Right ventricle myocardium inferior (tissue), 1 donor: Measurements from ENCODE around the gene TMEM120B. TPM values are rescaled to one million over a fixed set of nuclear protein-coding genes. Genes with fewer than 3 reads are reported as not detected.

Source experiments
- ATAC-seq: fragments of 200-7000 bp; cut with Tn5 transposase; one replicate; pipeline ENCODE4 v1.9.1; 2020; ENCODE audit warnings: mild to moderate bottlenecking, moderate library complexity
- DNase-seq: peaks from one replicate; pipeline ENCODE4 v3.0.0; 2021; ENCODE audit errors: missing footprints
- intact Hi-C: fragments of 100-400 bp; cut with DNase I; formaldehyde crosslinking; loops from one replicate; pipeline ENCODE4 v1.11.0; 2022
- total RNA-seq: library from RNA; stranded (reverse); fragmentation: NEBNext Ultra II Directional; extraction: Animal tissue kit (Norgen Biotek cat#: 25700); gene quantifications from one replicate; pipeline ENCODE4 v1.2.1, GENCODE V29; 2021
- donor health status: DM: no; HTN: yes; CAD: no; lungs with severe emphysema.

TMEM120B gene
- total RNA-seq, 1 donor from 2014 or later: 10.3 TPM

DNA sequence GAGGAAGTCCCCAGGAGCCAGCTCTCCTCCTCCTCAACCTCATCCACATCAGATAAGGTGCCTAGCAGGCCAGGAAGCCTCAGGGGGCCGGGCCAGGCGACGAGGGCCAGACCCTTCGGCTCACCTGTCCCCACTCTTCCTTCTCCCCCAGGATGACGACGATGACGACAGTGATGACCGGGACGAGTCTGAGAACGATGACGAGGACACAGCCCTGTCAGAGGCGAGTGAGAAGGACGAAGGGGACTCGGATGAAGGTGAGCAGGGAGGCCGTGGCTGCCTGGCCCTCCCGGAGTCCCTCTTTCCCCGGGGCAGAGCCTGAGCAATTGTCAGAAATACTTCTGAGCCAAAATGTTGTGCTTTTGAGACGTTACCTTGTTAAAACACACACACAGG lies 105.1 kb downstream of the TMEM120B start:
- DNase-seq (no peak), ATAC-seq (no peak)
- intact Hi-C loops: no loop called here

- ATAC-seq (no peak), DNase-seq (no peak)
- intact Hi-C loops: no loop called here
Measured at GRCh38 chr12:121819212-121819949, 106.8 kb downstream of the TMEM120B start.

- ATAC-seq (no peak), DNase-seq (no peak)
- intact Hi-C loops: no loop called here
Measured at GRCh38 chr12:121820056-121820455, 107.5 kb downstream of the TMEM120B start.

DNA sequence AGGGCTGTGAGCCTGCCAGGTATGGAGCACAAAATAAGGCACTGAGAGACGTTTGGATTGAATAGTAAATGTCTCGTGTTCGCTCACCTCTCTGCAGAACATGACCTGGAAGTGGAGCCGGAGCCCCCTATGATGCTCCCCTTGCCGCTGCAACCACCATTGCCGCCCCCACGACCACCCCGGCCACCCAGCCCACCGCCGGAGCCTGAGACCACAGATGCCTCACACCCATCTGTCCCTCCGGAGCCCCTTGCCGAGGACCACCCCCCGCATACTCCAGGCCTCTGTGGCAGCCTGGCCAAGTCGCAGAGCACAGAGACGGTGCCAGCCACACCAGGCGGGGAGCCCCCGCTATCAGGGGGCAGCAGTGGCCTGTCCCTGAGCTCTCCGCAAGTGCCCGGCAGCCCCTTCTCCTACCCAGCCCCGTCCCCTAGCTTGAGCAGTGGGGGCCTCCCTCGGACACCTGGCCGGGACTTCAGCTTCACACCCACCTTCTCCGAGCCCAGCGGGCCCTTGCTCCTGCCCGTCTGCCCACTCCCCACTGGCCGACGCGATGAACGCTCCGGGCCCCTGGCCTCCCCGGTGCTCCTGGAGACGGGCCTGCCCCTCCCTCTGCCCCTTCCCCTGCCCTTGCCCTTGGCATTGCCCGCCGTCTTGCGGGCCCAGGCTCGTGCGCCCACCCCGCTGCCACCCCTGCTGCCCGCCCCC lies 110.0 kb downstream of the TMEM120B start:
- ATAC-seq: no peak
- intact Hi-C loops: no loop called here
- peak; percentile 28 for DNase-seq

- peak; percentile 42 for DNase-seq
Measured at GRCh38 chr12:121823101-121823726, 110.7 kb downstream of the TMEM120B start.

GRCh38 chr12:121823727-121824115 lies 111.2 kb downstream of the TMEM120B start:
- intact Hi-C loops: no loop called here
- ATAC-seq (no peak), DNase-seq (no peak)

More at GRCh38 chr12:121823101-121823726, 110.7 kb downstream of the TMEM120B start:
- no peak for ATAC-seq
- intact Hi-C loops: no loop called here

DNA sequence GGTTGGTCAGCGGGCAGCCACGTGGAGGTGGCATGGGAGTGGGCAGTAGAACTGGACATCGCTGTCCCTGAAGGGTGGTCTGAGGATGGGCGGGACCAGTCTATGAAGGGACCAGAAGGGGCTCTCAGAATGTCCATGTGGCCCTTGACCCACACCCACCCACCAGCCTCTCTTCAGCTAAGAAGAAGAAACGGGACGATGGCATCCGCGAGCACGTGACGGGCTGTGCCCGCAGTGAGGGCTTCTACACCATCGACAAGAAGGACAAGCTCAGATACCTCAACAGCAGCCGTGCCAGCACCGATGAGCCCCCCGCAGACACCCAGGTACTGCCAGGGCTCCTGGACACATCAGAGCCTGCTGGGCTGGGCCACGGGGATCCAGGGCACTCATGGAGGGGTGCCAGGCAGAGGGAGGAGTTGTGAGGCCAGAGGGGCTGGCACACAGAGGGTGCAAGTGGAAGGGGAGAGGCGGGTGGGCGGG lies 112.5 kb downstream of the TMEM120B start:
- ATAC-seq (no peak), DNase-seq (no peak)
- intact Hi-C loops: no loop called here

DNA sequence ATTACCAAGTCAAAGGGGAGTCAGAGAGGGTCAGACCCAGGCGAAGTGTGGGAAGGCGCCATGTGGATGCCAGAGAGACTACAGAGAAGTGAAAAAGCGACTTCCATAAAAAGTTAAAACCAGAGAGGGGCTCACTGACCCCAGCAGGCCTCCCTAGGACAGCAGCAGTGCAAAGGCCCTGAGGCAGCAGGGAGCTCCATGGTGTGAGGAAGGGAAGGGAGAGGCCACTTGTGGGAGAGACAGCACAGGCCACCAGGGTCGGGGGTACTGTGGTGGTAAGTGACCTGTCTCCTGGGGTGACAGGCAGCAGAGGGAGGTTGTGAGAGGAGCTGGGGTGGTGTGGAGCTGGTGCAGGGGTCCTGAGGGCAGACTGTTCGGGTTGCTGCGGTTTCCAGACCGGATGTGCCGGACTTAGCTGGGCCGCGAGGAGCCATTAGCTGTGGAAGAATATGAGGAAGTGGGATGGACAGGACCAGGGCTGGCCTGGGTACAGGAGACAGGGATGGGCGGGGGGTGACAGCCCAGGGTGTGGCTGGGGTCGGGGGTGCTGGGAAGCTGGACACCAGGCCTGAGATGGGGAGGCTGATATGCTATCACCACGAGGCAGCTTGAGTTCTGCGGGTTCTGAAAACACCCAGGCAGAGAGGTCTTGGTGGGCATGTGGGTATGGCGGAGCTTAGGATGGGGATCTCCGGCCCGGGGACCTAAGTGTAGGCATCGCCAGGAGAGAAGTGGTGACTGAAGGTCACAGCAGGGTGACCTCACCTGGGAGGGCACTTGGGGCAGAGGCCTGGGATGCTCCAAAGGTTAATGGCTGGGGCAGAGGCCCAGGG lies 114.0 kb downstream of the TMEM120B start:
- DNase-seq (no peak), ATAC-seq (no peak)
- intact Hi-C loops: no loop called here

DNA sequence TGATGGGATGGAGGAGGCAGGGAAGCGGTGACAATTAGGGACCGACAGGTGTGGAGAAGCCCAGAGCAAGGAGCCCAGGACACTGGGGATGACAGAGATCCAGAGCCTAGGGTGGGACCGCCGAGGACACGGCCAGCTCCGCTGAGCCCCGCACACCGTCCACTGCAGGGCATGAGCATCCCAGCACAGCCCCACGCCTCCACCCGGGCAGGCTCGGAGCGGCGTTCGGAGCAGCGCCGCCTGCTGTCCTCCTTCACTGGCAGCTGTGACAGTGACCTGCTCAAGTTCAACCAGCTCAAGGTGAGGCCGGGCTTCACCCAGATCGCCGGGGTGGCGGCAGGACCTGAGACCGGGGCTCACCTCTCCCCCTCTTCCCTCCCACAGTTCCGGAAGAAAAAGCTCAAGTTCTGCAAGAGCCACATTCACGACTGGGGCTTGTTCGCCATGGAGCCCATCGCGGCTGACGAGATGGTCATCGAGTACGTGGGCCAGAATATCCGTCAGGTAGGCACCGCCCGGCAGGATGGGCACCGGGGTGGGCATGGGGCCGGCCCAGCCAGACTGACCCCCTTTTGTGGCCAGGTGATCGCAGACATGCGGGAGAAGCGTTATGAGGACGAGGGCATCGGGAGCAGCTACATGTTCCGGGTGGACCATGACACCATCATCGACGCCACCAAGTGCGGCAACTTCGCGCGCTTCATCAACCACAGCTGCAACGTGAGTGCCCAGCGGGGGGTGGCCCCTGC lies 115.0 kb downstream of the TMEM120B start:
- DNase-seq (no peak), ATAC-seq (no peak)
- intact Hi-C loops: no loop called here

GRCh38 chr12:121828306-121828705 lies 115.8 kb downstream of the TMEM120B start:
- DNase-seq (no peak), ATAC-seq (no peak)
- intact Hi-C loops: no loop called here

GRCh38 chr12:121828826-121829225 lies 116.3 kb downstream of the TMEM120B start:
- intact Hi-C loops: no loop called here
- ATAC-seq (no peak), DNase-seq (no peak)

DNA sequence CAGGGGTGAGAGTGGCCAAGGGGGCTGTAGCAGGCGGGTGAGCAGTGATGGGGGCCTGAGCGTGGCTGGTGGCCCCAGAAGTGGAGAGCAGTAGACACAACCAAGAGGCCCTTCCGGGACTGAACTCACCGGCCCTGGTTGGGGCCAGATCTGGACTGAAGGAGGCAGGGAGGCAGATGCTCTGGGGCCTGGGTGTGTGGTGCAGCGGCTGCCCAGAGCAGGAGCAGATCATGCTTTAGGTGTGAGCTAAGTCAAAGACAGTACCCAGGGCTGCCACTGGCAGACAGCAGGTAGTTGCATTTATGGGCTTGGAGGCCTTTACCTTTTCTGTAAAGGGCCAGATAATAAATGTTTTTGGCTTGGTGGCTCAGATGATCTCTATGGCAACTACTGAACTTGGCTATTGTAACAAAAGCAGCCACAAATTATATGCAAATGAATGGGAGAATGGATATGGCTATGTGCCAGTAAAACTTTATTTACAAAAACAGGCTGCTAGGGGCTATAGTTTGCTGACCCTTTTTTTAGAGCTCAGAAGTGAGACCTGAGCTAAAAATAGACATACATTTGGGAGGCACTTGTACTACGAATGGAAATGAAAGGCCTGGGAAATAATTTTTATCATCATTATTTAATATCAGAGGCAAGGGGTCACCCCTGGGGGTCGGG lies 116.8 kb downstream of the TMEM120B start:
- ATAC-seq (no peak), DNase-seq (no peak)
- intact Hi-C loops: no loop called here

GRCh38 chr12:121830134-121830533 lies 117.6 kb downstream of the TMEM120B start:
- ATAC-seq (no peak), DNase-seq (no peak)
- intact Hi-C loops: loop anchor here (10.0 kb wide), 1 partner anchor 55 kb away; the partner anchor contains the start of gene PSMD9

GRCh38 chr12:121830588-121831265 lies 118.2 kb downstream of the TMEM120B start:
- no peak for DNase-seq

More at GRCh38 chr12:121830588-121831265, 118.2 kb downstream of the TMEM120B start:
- no peak for ATAC-seq
- intact Hi-C loops: loop anchor here (10.0 kb wide), 1 partner anchor 54 kb away; the partner anchor contains the start of gene PSMD9
